HepG2 (cell line): ENCODE measurements around the gene METTL14. TPM values are rescaled to one million over a fixed set of nuclear protein-coding genes. Genes with fewer than 3 reads are reported as not detected.

Experiments used
- ARID3A ChIP-seq: IDR thresholded peaks from 2 replicates; pipeline ENCODE4 v1.6.1; 2012; ENCODE audit warnings: low read depth, low read length, improper control_type of control experiment
- ATF4 ChIP-seq, 2 experiments: fragments of 450-650 bp in 1 of 2; sonication (generic) in 1 of 2; formaldehyde crosslinking; IDR thresholded peaks; 2 replicates each; pipeline versions ENCODE4 v1.5.0 to v1.8.0; 2020 to 2022; ENCODE audit warnings: mild to moderate bottlenecking in 1 of 2, missing genetic modification reagents in 1 of 2
- ATF5 ChIP-seq: sonication (generic); formaldehyde crosslinking; IDR thresholded peaks from 2 replicates; pipeline ENCODE4 v1.4.0; 2020; ENCODE audit warnings: mild to moderate bottlenecking, low read depth, missing genetic modification reagents
- ETV5 ChIP-seq: IDR thresholded peaks from 2 replicates; pipeline ENCODE4 v1.6.1; 2018; ENCODE audit warnings: missing biosample characterization, missing genetic modification reagents, inconsistent platforms, borderline replicate concordance
- HCFC1 ChIP-seq: fragments of 150-350 bp; IDR thresholded peaks from 2 replicates; pipeline ENCODE4 v1.6.1; 2014; ENCODE audit warnings: low read depth, low read length
- HIVEP1 ChIP-seq: sonication (generic); formaldehyde crosslinking; IDR thresholded peaks from 2 replicates; pipeline ENCODE4 v1.4.0; 2020; ENCODE audit warnings: mild to moderate bottlenecking, missing genetic modification reagents
- JDP2 ChIP-seq: sonication (generic); formaldehyde crosslinking; IDR thresholded peaks from 2 replicates; pipeline ENCODE4 v1.8.1; 2022; ENCODE audit warnings: missing genetic modification reagents, borderline replicate concordance
- KLF12 ChIP-seq: sonication (generic); formaldehyde crosslinking; IDR thresholded peaks from 2 replicates; pipeline ENCODE4 v1.4.0; 2020; ENCODE audit warnings: missing genetic modification reagents, borderline replicate concordance
- NFYC ChIP-seq: IDR thresholded peaks from 2 replicates; pipeline ENCODE4 v1.6.1; 2016; ENCODE audit warnings: missing genetic modification reagents, missing compliant biosample characterization
- THAP11 ChIP-seq: IDR thresholded peaks from 2 replicates; pipeline ENCODE4 v1.6.1; 2016; ENCODE audit warnings: missing biosample characterization, missing genetic modification reagents
- TRAFD1 ChIP-seq: sonication (generic); formaldehyde crosslinking; IDR thresholded peaks from 2 replicates; pipeline ENCODE4 v1.5.1; 2020; ENCODE audit warnings: missing genetic modification reagents, mild to moderate bottlenecking, borderline replicate concordance
- UBTF ChIP-seq: sonication (generic); formaldehyde crosslinking; IDR thresholded peaks from 2 replicates; pipeline ENCODE4 v1.4.0; 2020; ENCODE audit warnings: mild to moderate bottlenecking, missing genetic modification reagents
- ZBTB34 ChIP-seq: sonication (generic); formaldehyde crosslinking; IDR thresholded peaks from 2 replicates; pipeline ENCODE4 v1.8.0; 2022; ENCODE audit warnings: mild to moderate bottlenecking, missing genetic modification reagents
- ZFP36L1 ChIP-seq: sonication (generic); formaldehyde crosslinking; IDR thresholded peaks from 2 replicates; pipeline ENCODE4 v1.8.0; 2022; ENCODE audit warnings: mild to moderate bottlenecking, missing genetic modification reagents, moderate library complexity
- ZNF143 ChIP-seq: sonication (generic); formaldehyde crosslinking; IDR thresholded peaks from 2 replicates; pipeline ENCODE4 v1.4.0; 2020; ENCODE audit warnings: missing genetic modification reagents
- ZNF558 ChIP-seq: sonication (generic); formaldehyde crosslinking; IDR thresholded peaks from 2 replicates; pipeline ENCODE4 v1.9.0; 2022; ENCODE audit warnings: mild to moderate bottlenecking, missing genetic modification reagents, borderline replicate concordance
- ZNF614 ChIP-seq: IDR thresholded peaks from 2 replicates; pipeline ENCODE4 v1.6.1; 2018; ENCODE audit warnings: missing biosample characterization, missing genetic modification reagents, inconsistent platforms, borderline replicate concordance
- ZNF749 ChIP-seq: sonication (generic); formaldehyde crosslinking; IDR thresholded peaks from 2 replicates; pipeline ENCODE4 v1.8.0; 2022; ENCODE audit warnings: mild to moderate bottlenecking, missing genetic modification reagents, moderate library complexity, borderline replicate concordance
- ZNF839 ChIP-seq: sonication (generic); formaldehyde crosslinking; IDR thresholded peaks from 2 replicates; pipeline ENCODE4 v1.4.0; 2020; ENCODE audit warnings: missing genetic modification reagents, mild to moderate bottlenecking, borderline replicate concordance
- ZNF841 ChIP-seq: sonication (generic); formaldehyde crosslinking; IDR thresholded peaks from 2 replicates; pipeline ENCODE4 v1.8.1; 2023; ENCODE audit warnings: missing genetic modification reagents, borderline replicate concordance
- ZSCAN25 ChIP-seq: sonication (generic); formaldehyde crosslinking; IDR thresholded peaks from 2 replicates; pipeline ENCODE4 v1.8.0; 2022; ENCODE audit warnings: mild to moderate bottlenecking, missing genetic modification reagents
- polyA plus RNA-seq, 8 experiments: library from polyadenylated mRNA; depleted of rRNA in 3 of 8; stranded (reverse) in 7 of 8; unstranded in 1 of 8; fragments of >200 nt; fragmentation: Illumina TruSeq in 4 of 8; extraction: Trizol in 4 of 8; gene quantifications; 2 replicates each; pipeline versions ENCODE4 v1.2.1 to v1.2.3, GENCODE V29; 2011 to 2016; ENCODE audit warnings: low read depth in 4 of 8, missing spikeins in 1 of 8, mixed read lengths in 1 of 8; ENCODE audit not compliant: insufficient read depth in 1 of 8
- total RNA-seq, 5 experiments: library from RNA; depleted of rRNA; stranded (reverse); fragments of >200 nt; fragmentation: Illumina TruSeq; extraction: Trizol; gene quantifications; 2 replicates each; pipeline ENCODE4 v1.2.3, GENCODE V29; 2016; ENCODE audit warnings: low read depth in 1 of 5

METTL14 gene
- total and polyA plus RNA-seq, 2 of the 13 experiments (the other 11 are each of a cell fraction or from before 2014, with no cell fraction given), result 11.6 to 44.9 TPM

GRCh38 chr4:118683513-118683912 lies 1.7 kb upstream of the METTL14 start (continued):
- no peak for TF ChIP-seq UBTF (CRISPR knock-in tag)
- TF ChIP-seq ZBTB34 (CRISPR knock-in tag), result no peak
- no peak for TF ChIP-seq HIVEP1
- TF ChIP-seq ZSCAN25, result no peak
- no peak for TF ChIP-seq TRAFD1 (CRISPR knock-in tag)
- TF ChIP-seq ATF4 (CRISPR knock-in tag; IDR thresholded peaks at IDR 0.05), result no peak
- TF ChIP-seq ETV5 (CRISPR knock-in tag), result peak; percentile 61; the same call in 1 of the 2 replicates
- no peak for TF ChIP-seq ZNF839 (CRISPR knock-in tag)
- TF ChIP-seq ZNF558 (CRISPR knock-in tag), result no peak
- TF ChIP-seq ZNF614 (CRISPR knock-in tag), result peak; percentile 43; the same call in 1 of the 2 replicates
- TF ChIP-seq ZNF841, result no peak
- no peak for TF ChIP-seq ZNF749
- peak; percentile 57; the same call in 1 of the 2 replicates for TF ChIP-seq ZFP36L1 (CRISPR knock-in tag)
- no peak for TF ChIP-seq ATF5
- peak; percentile 98 for TF ChIP-seq THAP11 (CRISPR knock-in tag)
- peak; percentile 93 for TF ChIP-seq ZNF143 (CRISPR knock-in tag)
- TF ChIP-seq HCFC1, result peak; percentile 77
- 0 out of 2 replicates have a peak, but pooled peaks have one; percentile 27 for TF ChIP-seq NFYC (CRISPR knock-in tag)
- no peak for TF ChIP-seq JDP2 (CRISPR knock-in tag)
- TF ChIP-seq ARID3A, result 0 out of 2 replicates have a peak, but pooled peaks have one; percentile 10
- no peak for TF ChIP-seq KLF12 (CRISPR knock-in tag)
